M059J (cell line): ENCODE results near the gene IL22RA1. TPM values are rescaled to one million over a fixed set of nuclear protein-coding genes. Genes with fewer than 3 reads are reported as not detected.
A peak's percentile ranks its signal among the peaks of the same experiment; 100 is the strongest.

ENCODE experiments used
- DNase-seq: peaks from one replicate; pipeline ENCODE4 v3.0.0-alpha.2; 2012; ENCODE audit warnings: low read depth
- total RNA-seq: library from RNA; depleted of rRNA; stranded (reverse); fragments of >200 nt; shearing (Covaris generic); gene quantifications from 2 replicates; pipeline ENCODE4 v1.2.3, GENCODE V29; 2014

The IL22RA1 gene
- total RNA-seq, 1 experiment from 2014 or later = 1.9 TPM

DNA sequence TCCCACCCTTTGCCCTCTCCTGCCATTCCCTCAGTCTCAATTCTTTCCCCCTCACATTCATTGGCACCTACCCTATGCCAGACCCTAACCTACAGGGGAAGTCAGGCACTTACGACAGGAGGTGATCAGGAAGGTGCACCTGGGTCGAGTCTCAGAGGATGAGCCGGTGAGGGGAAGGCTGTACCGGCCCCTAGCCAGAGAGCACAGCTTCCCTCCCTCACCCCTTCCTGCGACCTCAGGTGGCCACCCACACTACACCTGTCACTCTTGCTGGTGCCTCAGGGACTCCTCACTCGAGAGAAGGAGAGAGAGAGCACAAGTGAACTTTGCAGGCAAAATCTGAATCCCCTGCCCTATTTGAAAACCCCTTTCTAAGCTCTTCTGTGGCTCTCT lies 29.3 kb downstream of the IL22RA1 start:
- no peak for DNase-seq

- DNase-seq = peak; percentile 79
Observed at GRCh38 chr1:24111996-24112779, 30.8 kb downstream of the IL22RA1 start, which contains the start of gene MYOM3. TSS of gene MYOM3 (minus strand) at chr1:24112135. CDS start at chr1:24108636, 3,499 bp downstream.

DNA sequence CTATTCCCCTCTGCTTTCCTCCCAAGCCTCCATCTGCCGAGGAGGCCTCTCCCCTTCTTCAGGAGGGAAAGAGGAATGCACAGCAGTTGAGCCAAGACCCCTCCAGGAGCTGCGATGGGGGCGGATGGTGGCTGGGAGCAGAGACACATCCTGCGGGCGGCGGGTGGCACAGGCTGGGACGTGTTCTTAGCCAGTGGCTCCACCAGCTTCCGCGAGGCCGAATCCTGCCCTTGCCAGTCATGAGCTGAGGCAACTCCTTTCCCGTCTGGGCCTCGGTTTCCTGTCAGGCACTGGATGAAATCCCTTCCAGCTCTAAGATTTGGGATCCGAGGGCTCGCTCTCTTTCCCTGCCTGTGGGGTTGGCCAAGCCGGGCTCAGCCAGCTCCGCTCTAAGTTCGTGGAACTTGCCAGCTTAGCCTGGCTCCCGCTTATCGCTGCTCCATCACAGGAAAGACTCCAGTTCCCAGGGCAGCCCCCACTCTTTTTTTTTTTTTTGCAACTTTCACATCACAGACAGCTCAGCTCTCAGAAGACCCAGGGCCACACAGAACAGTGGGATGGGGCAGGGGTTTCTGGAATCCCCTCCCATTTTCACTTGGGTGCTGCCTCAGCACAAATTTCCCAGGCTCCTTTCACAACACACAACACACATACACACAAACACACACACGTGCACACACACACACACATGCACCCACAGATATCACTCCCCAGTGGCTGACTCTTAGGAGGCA lies 31.5 kb downstream of the IL22RA1 start:
- DNase-seq = no peak

- no peak for DNase-seq
Observed at GRCh38 chr1:24110642-24111261, 32.2 kb downstream of the IL22RA1 start.

GRCh38 chr1:24109686-24110475 lies 33.1 kb downstream of the IL22RA1 start:
- no peak for DNase-seq

DNA sequence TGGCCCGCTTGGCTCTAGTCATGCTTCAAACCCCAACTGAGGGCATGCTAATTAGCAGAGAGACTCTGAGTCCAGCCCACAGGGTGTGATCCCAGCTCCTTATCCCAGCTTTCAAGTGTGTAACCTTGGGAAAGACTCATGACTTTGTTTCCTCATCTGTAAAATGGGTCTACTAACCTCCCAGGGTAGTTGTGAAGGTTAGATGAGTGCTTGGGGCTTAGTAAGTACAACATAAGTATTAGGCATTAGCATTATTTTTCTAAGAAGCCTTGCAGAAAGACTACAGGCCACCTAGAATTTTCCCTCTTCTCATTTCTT lies 33.8 kb downstream of the IL22RA1 start:
- no peak for DNase-seq

DNA sequence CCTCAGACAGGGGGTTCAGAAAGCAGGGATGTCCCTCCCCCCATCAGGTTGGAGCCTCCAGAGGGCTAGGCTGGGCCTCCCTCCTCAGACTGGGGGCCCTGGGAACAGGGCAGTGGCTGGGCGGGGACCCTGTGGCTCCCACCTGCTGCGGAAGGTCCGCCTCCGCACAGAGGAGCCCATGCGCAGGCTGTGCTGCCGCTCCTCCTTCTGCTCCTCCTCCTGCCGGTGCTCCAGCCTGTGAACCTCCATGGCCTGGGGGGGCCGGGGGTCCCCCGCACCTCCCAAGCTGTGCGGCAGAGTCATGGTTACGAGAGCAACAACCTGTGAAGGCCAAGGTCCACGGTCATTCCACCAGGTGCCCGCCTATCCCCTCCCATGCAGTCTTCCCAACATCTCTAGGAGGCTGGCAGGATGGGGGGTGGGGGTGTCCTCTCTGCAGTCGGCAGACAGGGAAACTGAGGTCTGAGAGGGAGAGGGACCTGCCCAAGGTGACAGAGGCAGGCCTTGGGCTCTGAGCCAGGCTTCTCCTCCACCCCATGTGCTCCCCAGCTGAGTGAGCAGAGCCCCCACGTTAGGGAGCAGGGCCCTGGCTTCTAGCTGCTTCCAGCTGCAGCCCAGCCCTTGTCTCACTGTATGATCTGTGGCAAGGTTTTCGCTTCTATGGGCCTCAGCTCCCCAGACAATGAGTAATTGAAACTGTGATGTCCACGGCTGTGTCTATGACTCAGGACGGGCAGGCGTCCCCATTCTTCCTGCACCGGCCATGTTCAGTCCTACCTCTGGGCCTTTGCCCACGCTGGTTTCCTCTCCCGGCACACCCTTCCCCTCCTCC lies 34.4 kb downstream of the IL22RA1 start:
- peak; percentile 92 for DNase-seq

GRCh38 chr1:24107462-24108138 lies 35.3 kb downstream of the IL22RA1 start:
- peak; percentile 73 for DNase-seq

DNA sequence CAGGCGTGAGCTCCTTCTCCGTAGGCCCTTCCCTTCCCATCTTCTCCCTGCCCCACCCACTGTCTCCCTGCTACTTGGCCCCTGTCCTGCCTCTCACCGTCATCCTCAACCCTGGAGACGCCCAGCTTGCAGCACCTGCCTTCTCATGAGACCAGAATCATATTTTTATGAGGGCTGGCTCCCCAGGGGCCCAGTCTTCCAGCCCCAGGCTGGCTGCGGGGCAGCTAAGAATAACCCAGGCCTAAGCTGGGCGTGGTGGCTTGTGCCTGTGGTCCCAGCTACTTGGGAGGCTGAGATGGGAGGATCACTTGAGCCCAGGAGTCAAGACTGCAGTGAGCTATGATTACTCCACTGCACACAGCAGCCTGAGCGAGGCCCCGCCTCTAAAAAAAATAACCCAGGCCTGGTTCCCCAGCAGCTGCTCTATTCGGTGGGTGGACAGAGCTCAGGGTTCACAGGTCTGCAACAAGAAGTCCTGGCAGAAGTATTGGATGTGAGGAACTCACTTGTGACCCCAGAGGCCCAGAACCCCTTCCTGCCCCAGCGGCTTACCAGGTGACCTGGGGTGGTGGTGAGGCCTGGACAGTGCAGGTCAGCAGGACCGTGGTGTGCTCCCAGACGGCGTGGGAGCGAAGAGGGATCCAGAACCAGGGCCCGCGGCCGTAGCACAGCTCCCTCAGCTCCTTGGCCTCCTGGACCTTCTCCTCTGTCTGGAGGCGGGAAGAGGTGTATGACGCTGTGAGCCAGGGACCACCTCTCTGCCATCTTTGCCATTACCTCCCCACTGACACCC lies 37.4 kb downstream of the IL22RA1 start:
- DNase-seq = no peak

- no peak for DNase-seq
Observed at GRCh38 chr1:24104854-24105253, 38.1 kb downstream of the IL22RA1 start.

DNA sequence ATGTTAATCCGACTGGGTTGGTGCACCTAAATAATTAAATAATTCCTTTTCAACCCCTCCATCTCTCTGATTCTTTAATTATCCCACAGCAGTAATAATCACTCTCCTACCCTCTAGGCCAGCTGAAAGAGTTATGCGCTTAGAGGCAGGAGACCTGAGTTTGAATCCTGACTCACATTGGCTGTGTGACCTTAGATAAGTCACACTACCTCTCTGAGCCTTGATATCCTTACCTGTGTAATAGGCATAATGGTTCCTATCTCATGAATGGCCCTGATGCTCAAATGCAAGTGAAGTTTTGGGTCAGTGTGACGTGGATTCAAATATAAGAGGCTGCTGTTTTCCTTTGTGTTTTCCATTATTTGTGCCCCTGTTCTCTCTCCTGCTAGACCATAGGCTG lies 39.1 kb downstream of the IL22RA1 start:
- no peak for DNase-seq

GRCh38 chr1:24103408-24103807 lies 39.5 kb downstream of the IL22RA1 start:
- DNase-seq = no peak

DNA sequence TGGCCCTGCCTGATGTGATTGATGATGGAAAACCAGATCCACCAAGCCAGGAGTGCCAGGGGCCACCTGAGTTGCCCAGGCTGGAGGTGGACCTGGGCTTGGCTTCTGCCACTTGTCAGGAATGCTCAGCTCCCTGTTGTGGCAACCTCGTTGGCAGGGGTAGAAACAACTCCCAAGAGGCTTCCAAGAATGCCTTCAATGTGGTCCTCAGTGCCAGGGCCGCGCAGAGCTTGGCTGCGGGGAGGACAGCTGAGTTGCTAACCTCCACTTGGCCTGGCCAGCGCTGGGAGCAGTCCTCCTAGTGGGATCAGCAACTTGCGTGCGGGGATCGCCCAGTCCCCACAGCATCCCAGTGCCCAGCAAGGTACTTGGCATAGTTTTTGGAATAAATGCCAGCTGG lies 40.0 kb downstream of the IL22RA1 start:
- peak; percentile 37 for DNase-seq

DNA sequence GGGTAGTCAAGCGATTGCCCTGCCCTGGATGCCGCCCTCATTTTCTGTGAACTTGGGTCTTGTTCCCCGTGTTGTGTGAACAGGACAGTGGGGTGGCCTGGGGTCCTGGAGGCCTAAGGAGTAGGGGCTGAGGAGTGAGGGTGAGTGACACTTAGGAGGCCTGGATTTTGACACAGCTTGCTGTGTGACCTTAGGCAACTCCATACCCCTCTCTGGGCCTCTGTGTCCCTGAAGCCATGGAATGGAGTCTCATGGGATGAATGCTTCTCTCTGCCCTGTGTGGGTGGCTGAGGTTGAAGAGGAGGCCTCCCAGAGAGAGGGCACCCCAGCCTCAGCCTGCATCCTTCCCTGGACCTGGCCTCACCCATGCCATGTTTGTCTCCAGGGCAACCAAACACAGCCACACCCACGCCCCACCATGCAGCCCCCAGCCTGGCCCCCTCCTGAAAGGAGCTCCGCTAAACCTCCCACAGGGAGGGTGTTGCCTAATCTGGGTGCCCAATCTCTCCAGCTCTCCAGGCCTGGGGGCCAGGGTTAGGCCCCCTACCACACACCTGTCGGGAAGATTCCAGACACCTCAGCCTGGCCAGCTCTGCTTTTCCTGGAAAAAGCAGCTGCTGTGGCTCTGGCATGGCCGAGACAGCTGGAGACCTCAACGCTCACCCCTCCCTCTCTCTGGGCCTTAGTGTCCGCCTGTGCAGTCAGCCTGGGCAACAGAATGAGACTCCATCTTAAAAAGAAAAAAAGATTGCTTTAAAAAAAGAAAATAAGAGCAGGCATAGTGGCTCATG lies 40.9 kb downstream of the IL22RA1 start:
- DNase-seq = no peak

DNA sequence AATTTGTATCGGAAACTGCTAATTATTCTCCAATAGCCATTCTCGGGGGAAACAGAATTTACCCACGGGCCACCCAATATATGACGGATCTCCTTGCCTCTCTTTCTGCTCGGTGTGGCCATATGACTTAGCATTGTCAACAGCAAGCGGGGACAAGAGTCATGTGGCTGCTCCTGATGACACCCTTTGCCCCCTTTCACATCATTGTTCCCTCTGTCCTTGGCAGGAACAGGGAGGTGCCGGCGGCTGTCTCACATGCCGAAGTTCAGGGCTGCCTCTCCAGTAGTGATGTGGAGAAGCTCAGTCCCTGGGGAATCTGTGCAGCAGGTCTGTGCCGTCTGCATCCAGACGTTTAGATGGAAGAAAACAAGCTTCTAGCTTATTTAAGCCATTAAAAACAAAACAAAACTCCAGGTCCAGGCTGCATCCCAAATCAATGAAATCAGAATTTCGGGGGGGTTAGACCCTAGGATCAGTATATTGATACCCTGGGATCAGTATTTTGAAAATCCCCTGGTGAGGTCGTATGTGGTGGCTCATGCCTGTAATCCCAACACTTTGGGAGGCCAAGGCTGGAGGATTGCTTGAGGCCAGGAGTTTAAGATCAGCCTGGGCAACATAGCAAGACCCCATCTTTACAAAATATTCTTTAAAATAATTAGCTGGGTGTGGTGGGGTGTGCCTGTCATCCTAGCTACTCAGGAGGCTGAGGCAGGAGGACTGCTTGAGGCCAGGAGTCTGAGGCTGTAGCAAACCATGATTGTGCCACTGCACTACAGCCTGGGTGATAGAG lies 41.8 kb downstream of the IL22RA1 start:
- DNase-seq = no peak

DNA sequence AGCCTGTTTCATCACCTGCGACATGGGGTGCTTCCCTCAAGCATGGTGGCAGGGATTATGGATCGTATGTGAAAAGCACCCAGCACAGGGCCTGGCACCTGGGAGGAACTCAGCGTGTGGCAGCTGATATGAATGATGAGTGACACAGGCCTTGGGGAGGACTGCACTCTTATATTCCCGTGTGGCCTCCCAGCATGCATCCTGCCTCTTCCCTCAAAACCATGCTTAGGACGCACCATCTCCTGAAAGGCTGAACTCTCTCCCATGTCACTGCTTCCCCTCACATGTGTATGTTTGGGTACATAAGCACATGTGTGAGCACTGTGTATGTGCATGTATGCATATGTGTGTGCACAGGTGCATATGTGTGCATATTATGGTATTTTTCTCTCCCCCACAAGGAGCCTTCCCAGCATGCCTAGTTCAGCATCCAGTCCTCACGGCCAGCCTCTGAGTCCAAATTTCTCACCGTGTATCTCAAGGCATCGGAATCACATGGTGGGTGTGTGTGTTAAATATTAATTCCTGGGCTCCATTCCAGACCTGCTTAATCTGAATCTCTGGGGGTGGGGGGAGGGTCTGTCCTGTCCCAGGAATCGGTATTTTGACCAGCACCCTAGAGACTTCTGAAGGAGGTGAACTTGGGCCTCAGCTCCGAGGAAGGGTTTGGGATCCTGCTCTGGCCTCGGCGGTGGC lies 43.8 kb downstream of the IL22RA1 start:
- no peak for DNase-seq

DNA sequence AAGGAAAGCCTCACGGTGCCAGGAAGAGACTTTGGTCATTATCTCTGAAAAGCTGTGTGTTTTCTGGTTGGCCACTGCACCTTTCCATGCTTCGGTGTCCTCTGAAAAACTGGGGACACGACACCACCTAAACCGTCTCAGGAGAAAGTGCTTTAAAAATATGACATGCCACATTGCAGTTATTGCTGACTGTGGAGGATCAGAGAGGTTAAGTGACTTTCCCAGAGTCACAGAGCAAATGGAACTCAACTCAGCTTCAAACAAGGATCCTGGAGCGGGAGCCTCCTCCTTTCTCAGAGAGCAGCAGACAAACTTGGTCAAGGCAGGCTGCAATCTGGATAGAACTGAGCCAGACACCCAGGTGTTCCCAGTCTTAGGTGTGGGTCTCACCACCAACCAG lies 44.8 kb downstream of the IL22RA1 start:
- no peak for DNase-seq
